ENCODE data around the gene TNNT2.

DNA sequence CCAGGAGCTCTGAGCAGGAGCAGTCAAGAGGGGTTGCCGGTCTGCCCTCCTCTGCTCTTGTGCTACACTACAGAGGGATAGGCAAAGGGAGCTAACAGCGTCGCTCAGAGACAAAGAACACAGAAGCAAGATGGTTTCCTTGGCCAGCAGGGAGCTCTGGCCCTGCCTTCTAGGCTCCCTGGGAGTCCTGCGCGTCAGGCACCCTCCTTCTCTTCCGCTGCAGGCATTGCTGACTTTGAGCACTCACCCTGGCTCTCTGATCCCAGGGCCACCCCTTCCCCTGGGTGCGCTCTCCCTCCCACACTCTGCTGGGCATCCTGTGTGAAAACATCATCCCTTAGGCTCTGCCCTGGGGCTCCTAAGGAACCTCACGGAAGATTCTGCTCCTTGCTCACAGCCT lies 43.6 kb upstream of the TNNT2 start:
- TF ChIP-seq, protein P1, sequence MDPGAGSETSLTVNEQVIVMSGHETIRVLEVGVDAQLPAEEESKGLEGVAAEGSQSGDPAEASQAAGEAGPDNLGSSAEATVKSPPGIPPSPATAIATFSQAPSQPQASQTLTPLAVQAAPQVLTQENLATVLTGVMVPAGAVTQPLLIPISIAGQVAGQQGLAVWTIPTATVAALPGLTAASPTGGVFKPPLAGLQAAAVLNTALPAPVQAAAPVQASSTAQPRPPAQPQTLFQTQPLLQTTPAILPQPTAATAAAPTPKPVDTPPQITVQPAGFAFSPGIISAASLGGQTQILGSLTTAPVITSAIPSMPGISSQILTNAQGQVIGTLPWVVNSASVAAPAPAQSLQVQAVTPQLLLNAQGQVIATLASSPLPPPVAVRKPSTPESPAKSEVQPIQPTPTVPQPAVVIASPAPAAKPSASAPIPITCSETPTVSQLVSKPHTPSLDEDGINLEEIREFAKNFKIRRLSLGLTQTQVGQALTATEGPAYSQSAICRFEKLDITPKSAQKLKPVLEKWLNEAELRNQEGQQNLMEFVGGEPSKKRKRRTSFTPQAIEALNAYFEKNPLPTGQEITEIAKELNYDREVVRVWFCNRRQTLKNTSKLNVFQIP (CRISPR knock-in tag; IDR thresholded peaks at IDR 0.05; ENCODE audit: borderline replicate concordance, low read depth) = no peak
- TF ChIP-seq, protein P2, sequence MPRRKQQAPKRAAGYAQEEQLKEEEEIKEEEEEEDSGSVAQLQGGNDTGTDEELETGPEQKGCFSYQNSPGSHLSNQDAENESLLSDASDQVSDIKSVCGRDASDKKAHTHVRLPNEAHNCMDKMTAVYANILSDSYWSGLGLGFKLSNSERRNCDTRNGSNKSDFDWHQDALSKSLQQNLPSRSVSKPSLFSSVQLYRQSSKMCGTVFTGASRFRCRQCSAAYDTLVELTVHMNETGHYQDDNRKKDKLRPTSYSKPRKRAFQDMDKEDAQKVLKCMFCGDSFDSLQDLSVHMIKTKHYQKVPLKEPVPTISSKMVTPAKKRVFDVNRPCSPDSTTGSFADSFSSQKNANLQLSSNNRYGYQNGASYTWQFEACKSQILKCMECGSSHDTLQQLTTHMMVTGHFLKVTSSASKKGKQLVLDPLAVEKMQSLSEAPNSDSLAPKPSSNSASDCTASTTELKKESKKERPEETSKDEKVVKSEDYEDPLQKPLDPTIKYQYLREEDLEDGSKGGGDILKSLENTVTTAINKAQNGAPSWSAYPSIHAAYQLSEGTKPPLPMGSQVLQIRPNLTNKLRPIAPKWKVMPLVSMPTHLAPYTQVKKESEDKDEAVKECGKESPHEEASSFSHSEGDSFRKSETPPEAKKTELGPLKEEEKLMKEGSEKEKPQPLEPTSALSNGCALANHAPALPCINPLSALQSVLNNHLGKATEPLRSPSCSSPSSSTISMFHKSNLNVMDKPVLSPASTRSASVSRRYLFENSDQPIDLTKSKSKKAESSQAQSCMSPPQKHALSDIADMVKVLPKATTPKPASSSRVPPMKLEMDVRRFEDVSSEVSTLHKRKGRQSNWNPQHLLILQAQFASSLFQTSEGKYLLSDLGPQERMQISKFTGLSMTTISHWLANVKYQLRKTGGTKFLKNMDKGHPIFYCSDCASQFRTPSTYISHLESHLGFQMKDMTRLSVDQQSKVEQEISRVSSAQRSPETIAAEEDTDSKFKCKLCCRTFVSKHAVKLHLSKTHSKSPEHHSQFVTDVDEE (CRISPR knock-in tag; IDR thresholded peaks at IDR 0.05) = no peak
- no peak for TF ChIP-seq ARNTL (CRISPR knock-in tag; IDR thresholded peaks at IDR 0.05; ENCODE audit: borderline replicate concordance, low read depth)
